Ishikawa (cell line): Measurements from ENCODE around the gene DENND1A.

Experiments
- EGR1 ChIP-seq: IDR thresholded peaks from 2 replicates; pipeline ENCODE4 v1.6.1; 2012
- EP300 ChIP-seq: IDR thresholded peaks from 2 replicates; pipeline ENCODE4 v1.6.1; 2012; ENCODE audit warnings: borderline replicate concordance
- MAX ChIP-seq: IDR thresholded peaks from 2 replicates; pipeline ENCODE4 v1.6.1; 2012

- TF ChIP-seq EGR1 (no peak), MAX (no peak), EP300 (no peak)
Observed at GRCh38 chr9:123861756-123862120, 68.2 kb downstream of the DENND1A start.
